Esophagus squamous epithelium (tissue), 5 donors: ENCODE data around the gene MAGEA4. TPM values are rescaled to one million over a fixed set of nuclear protein-coding genes. Genes with fewer than 3 reads are reported as not detected.

Source experiments
- DNase-seq: peaks from one replicate; lab custom pipeline; 2025; lab: John Stamatoyannopoulos, UW
- H3K27ac ChIP-seq, 4 donors: fragments of 200-600 bp; sonication (generic); one replicate each; pipeline ENCODE4 v1.5.1; 2016 to 2019; ENCODE audit warnings: mild to moderate bottlenecking in 1 of 4
- H3K27me3 ChIP-seq, 4 donors: fragments of 200-600 bp; sonication (generic); 1 replicate in 3 of 4; 2 replicates in 1 of 4; pipeline versions ENCODE4 v1.5.1 to v1.6.0; 2017 to 2021; ENCODE audit warnings: antibody characterized with exemption in 1 of 4
- H3K36me3 ChIP-seq, 3 donors: fragments of 200-600 bp; sonication (generic); one replicate each; pipeline ENCODE4 v1.5.1; 2016 to 2019
- H3K4me1 ChIP-seq, 3 donors: fragments of 200-600 bp; sonication (generic); one replicate each; pipeline ENCODE4 v1.5.1; 2017 to 2019
- H3K4me3 ChIP-seq, 4 donors: fragments of 200-600 bp; sonication (generic); 1 replicate in 3 of 4; 2 replicates in 1 of 4; pipeline ENCODE4 v1.5.1; 2016 to 2019; ENCODE audit warnings: mild to moderate bottlenecking in 2 of 4, moderate library complexity in 1 of 4
- H3K9me3 ChIP-seq, 3 donors: fragments of 200-600 bp; sonication (generic); one replicate each; pipeline ENCODE4 v1.5.1; 2016 to 2019
- POLR2A ChIP-seq, 4 donors: fragments of 450-650 bp; IDR thresholded peaks; one replicate each; pipeline ENCODE4 v1.6.1; 2017; ENCODE audit warnings: antibody characterized with exemption in 4 of 4, mild to moderate bottlenecking in 4 of 4, moderate library complexity in 3 of 4
- WGBS, 2 donors: methylation state at CpG; one replicate each; pipeline ENCODE4 v1.1.5; 2018; 5-methylcytosine and 5-hydroxymethylcytosine counted together
- intact Hi-C: fragments of 100-400 bp; cut with DNase I; formaldehyde crosslinking; loops from one replicate; pipeline ENCODE4 v1.15.0; 2022
- total RNA-seq, 4 donors: library from RNA; depleted of rRNA; stranded (reverse); fragments of >200 nt; gene quantifications; one replicate each; pipeline ENCODE4 v1.1.0, GENCODE V29; 2016
- TF ChIP-seq, protein P1 (sequence below), 6 experiments: fragments of 450-650 bp in 4 of 6; fragments of 200-600 bp in 2 of 6; sonication (generic) in 2 of 6; IDR thresholded peaks; one replicate each; pipeline ENCODE4 v1.5.1; 2016 to 2019; ENCODE audit warnings: antibody characterized with exemption in 6 of 6, mild to moderate bottlenecking in 4 of 6, moderate library complexity in 4 of 6
- donor health status: DM: yes; HTN: yes; CAD: no.

The MAGEA4 gene
- total RNA-seq, 4 donors from 2014 or later: not detected

DNA sequence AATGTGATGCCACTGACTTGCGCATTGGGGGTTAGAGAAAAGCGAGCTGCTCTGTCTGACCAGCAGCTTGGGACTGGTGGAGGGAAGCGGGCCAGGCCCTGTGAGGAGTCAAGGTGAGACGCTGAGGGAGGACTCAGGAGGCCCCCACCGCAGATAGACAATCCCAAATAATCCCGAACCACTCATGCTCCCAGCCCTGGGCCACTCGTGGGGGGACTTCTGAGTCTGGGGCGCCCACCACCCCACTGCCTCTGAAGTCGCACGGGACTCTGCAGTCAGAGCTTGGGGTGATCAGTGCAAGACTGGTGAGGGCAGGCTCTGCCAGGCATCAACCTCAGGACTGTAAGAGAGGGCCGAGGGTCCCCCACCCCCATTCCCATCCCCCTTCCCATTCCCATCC, 6.9 kb downstream of the MAGEA4 start:
- no peaks in the 10 kb centered on the region for H3K9me3 ChIP-seq
- H3K27me3 ChIP-seq: no peaks in the 10 kb centered on the region
- intact Hi-C loops: no loop called here
- WGBS, 2 donors: 80% methylated on average over 3 of the region's 11 CpGs; no CpG with 5 or more reads in 1 of the 2 donors
- no peak overlapping the region for H3K4me3 ChIP-seq
- H3K27ac ChIP-seq: no peak overlapping the region
- TF ChIP-seq, protein P1, sequence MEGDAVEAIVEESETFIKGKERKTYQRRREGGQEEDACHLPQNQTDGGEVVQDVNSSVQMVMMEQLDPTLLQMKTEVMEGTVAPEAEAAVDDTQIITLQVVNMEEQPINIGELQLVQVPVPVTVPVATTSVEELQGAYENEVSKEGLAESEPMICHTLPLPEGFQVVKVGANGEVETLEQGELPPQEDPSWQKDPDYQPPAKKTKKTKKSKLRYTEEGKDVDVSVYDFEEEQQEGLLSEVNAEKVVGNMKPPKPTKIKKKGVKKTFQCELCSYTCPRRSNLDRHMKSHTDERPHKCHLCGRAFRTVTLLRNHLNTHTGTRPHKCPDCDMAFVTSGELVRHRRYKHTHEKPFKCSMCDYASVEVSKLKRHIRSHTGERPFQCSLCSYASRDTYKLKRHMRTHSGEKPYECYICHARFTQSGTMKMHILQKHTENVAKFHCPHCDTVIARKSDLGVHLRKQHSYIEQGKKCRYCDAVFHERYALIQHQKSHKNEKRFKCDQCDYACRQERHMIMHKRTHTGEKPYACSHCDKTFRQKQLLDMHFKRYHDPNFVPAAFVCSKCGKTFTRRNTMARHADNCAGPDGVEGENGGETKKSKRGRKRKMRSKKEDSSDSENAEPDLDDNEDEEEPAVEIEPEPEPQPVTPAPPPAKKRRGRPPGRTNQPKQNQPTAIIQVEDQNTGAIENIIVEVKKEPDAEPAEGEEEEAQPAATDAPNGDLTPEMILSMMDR (IDR thresholded peaks at IDR 0.05): no peak
- TF ChIP-seq POLR2A (IDR thresholded peaks at IDR 0.05): no peak
- no peaks in the 10 kb centered on the region for H3K4me1 ChIP-seq
- DNase-seq: no peak
- no peaks in the 10 kb centered on the region for H3K36me3 ChIP-seq

DNA sequence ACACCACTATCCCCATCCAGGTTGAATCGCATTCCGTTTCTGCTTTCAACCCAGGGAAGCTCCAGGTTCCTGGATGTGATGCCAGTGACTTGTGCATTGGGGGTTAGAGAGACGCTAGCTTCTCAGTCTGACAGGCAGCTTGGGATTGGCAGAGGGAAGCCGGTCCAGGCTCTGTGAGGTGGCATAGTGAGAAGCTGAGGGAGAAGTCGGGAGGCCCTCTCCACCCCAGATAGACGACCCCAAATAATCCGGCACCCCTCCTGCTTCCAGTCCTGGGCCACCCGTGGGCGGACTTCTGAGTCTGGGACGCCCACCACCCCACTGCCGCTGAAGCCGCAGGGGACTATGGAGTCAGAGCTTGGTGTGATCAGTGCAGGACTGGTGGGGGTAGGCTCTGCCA, 7.4 kb downstream of the MAGEA4 start:
- H3K4me1 ChIP-seq: no peaks in the 10 kb centered on the region
- WGBS, 2 donors: 80 to 90% methylated on average over 1 to 8 of the region's 12 CpGs
- H3K27ac ChIP-seq: no peak overlapping the region
- no peak for TF ChIP-seq POLR2A (IDR thresholded peaks at IDR 0.05)
- TF ChIP-seq, protein P1 (IDR thresholded peaks at IDR 0.05): no peak
- no peaks in the 10 kb centered on the region for H3K36me3 ChIP-seq
- no peaks in the 10 kb centered on the region for H3K9me3 ChIP-seq
- no peak for DNase-seq
- no peak overlapping the region for H3K4me3 ChIP-seq
- H3K27me3 ChIP-seq: no peaks in the 10 kb centered on the region
- intact Hi-C loops: no loop called here

DNA sequence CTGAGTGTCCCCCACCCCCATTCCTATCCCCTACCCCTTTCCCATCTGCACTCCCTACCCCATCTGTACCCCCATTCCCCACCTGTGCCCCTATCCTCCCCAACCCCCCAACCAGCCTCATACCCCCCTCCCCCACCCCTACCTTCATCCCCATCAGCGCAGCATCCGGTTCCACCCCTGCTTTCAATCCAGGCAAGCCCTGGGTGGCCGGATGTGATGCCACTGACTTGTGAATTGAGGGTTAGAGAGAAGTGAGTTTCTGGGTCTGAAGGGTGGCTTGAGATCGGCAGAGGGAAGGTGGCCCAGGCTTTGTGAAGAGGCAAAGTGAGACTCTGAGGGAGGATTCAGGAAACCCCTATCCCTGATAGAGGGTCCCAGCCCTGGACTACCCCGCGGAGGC, 7.8 kb downstream of the MAGEA4 start:
- no peaks in the 10 kb centered on the region for H3K9me3 ChIP-seq
- no peaks in the 10 kb centered on the region for H3K27me3 ChIP-seq
- DNase-seq: no peak
- WGBS, 2 donors: 60 to 100% methylated on average over 1 to 2 of the region's 6 CpGs
- no peak for TF ChIP-seq POLR2A (IDR thresholded peaks at IDR 0.05)
- TF ChIP-seq, protein P1 (IDR thresholded peaks at IDR 0.05): no peak
- no peaks in the 10 kb centered on the region for H3K36me3 ChIP-seq
- no peak overlapping the region for H3K4me3 ChIP-seq
- no peaks in the 10 kb centered on the region for H3K4me1 ChIP-seq
- intact Hi-C loops: no loop called here
- no peak overlapping the region for H3K27ac ChIP-seq

DNA sequence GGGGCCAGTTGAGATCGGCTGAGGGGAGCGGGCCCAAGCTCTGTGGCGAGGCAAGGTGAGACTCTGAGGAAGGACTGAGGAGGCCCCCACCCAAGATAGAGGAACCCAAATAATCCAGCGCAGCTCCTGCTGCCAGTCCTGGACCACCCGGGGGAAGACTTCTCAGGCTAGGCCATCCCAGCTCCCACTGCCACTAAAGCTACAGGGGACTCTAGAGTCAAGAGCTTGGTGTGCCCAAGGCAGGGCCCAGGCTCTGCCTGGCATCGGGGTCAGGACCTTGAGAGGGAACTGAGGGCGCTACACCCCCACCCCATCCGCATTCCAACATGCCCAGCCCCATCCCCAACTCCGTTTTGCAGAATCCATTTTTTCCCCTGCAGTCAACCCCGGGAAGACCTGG, 8.6 kb downstream of the MAGEA4 start:
- intact Hi-C loops: no loop called here
- Histone ChIP-seq H3K27me3 (no peaks in the 10 kb centered on the region), H3K4me1 (no peaks in the 10 kb centered on the region), H3K27ac (no peak overlapping the region), H3K9me3 (no peaks in the 10 kb centered on the region), H3K36me3 (no peaks in the 10 kb centered on the region), H3K4me3 (no peak overlapping the region)
- no peak for DNase-seq
- no peak for TF ChIP-seq POLR2A (IDR thresholded peaks at IDR 0.05)
- TF ChIP-seq, protein P1 (IDR thresholded peaks at IDR 0.05): no peak
- 60% methylated on average over 1 of the region's 10 CpGs; no CpG with 5 or more reads in 1 of the 2 donors for WGBS, 2 donors

DNA sequence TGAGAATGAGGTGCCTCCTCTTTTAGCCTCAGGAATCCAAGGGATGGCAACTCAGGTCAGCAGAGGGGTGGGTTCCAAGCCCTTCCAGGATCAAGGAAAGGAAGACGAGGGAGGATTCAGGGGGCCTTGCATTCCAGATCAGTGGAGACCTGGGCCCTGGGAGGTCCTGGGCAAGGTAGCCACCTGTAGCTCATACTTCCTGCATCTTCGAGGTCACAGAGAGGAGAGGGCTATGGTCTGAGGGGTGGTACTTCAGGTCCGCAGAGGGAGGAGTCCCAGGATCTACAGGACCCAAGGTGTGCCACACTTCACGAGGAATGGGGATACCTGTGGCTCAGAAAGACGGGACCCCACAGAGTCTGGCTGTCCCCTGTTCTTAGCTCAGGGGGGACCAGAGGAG, 9.2 kb downstream of the MAGEA4 start:
- Histone ChIP-seq H3K4me3 (no peak overlapping the region), H3K27me3 (no peaks in the 10 kb centered on the region), H3K9me3 (no peaks in the 10 kb centered on the region), H3K27ac (no peak overlapping the region), H3K4me1 (no peaks in the 10 kb centered on the region), H3K36me3 (no peaks in the 10 kb centered on the region)
- 42% methylated on average over 2 of the region's 5 CpGs; no CpG with 5 or more reads in 1 of the 2 donors for WGBS, 2 donors
- no peak for DNase-seq
- TF ChIP-seq, protein P1 (IDR thresholded peaks at IDR 0.05): no peak
- no peak for TF ChIP-seq POLR2A (IDR thresholded peaks at IDR 0.05)
- intact Hi-C loops: no loop called here
